Measurements from ENCODE around the gene TMEM52. TPM values are rescaled to one million over a fixed set of nuclear protein-coding genes. Genes with fewer than 3 reads are reported as not detected.

The TMEM52 gene
- total and polyA plus RNA-seq, 9 donors: 0.42 to 3.3 (median 2.3) TPM

GRCh38 chr1:1903224-1903623 lies 15.9 kb downstream of the TMEM52 start:
- H3K4me1 ChIP-seq (ENCODE audit: insufficient read depth): peaks cover 8% of the 10 kb centered on the region
- H3K4me3 ChIP-seq: no peak overlapping the region
- no peak overlapping the region for H3K27ac ChIP-seq
- no peaks in the 10 kb centered on the region for H3K9me3 ChIP-seq
- 96 to 97% (median 97%) methylated on average over 12 of the region's 12 CpGs for WGBS, 3 donors
- DNase-seq: no peak
- H3K27me3 ChIP-seq: no peaks in the 10 kb centered on the region
- no peak for TF ChIP-seq CTCF (IDR thresholded peaks at IDR 0.05)
- TF ChIP-seq POLR2A (IDR thresholded peaks at IDR 0.05): no peak
- TF ChIP-seq EP300 (IDR thresholded peaks at IDR 0.05): no peak
- intact Hi-C loops (cut with DNase I): loop anchor here in 1 of 4 donors (5.0 kb wide), 1 partner anchor 146 kb away; no protein-coding TSS in a partner anchor
- no peaks in the 10 kb centered on the region for H3K36me3 ChIP-seq

- DNase-seq: no peak
- Histone ChIP-seq H3K9me3 (no peaks in the 10 kb centered on the region), H3K4me1 (ENCODE audit: insufficient read depth) (peaks cover 4% of the 10 kb centered on the region), H3K36me3 (no peaks in the 10 kb centered on the region), H3K27me3 (no peaks in the 10 kb centered on the region), H3K27ac (no peak overlapping the region), H3K4me3 (no peak overlapping the region)
- intact Hi-C loops (cut with DNase I): loop anchor here in 1 of 4 donors (5.0 kb wide), 1 partner anchor 144 kb away; no protein-coding TSS in a partner anchor
- no peak for TF ChIP-seq EP300 (IDR thresholded peaks at IDR 0.05)
- no peak for TF ChIP-seq POLR2A (IDR thresholded peaks at IDR 0.05)
- no peak for TF ChIP-seq CTCF (IDR thresholded peaks at IDR 0.05)
- WGBS, 3 donors: 59 to 76% (median 60%) methylated on average over 10 to 13 of the region's 13 CpGs
These were observed 17.3 kb downstream of the TMEM52 start for GRCh38 chr1:1901641-1902294.

- intact Hi-C loops (cut with DNase I): loop anchor here in 1 of 4 donors (5.0 kb wide), 1 partner anchor 144 kb away; no protein-coding TSS in a partner anchor
- no peak for DNase-seq
- peaks cover 4% of the 10 kb centered on the region for H3K4me1 ChIP-seq (ENCODE audit: insufficient read depth)
- TF ChIP-seq EP300 (IDR thresholded peaks at IDR 0.05) (no peak), CTCF (IDR thresholded peaks at IDR 0.05) (no peak), POLR2A (IDR thresholded peaks at IDR 0.05) (no peak)
- H3K4me3 ChIP-seq: no peak overlapping the region
- H3K9me3 ChIP-seq: no peaks in the 10 kb centered on the region
- H3K36me3 ChIP-seq: no peaks in the 10 kb centered on the region
- H3K27me3 ChIP-seq: no peaks in the 10 kb centered on the region
- H3K27ac ChIP-seq: no peak overlapping the region
- 51 to 66% (median 52%) methylated on average over 14 of the region's 14 CpGs for WGBS, 3 donors
These were observed 18.0 kb downstream of the TMEM52 start for GRCh38 chr1:1900883-1901640.

- Histone ChIP-seq H3K4me1 (ENCODE audit: insufficient read depth) (peaks cover 8% of the 10 kb centered on the region), H3K9me3 (no peaks in the 10 kb centered on the region), H3K27ac (no peak overlapping the region), H3K27me3 (no peaks in the 10 kb centered on the region), H3K36me3 (no peaks in the 10 kb centered on the region), H3K4me3 (no peak overlapping the region)
- 87 to 93% (median 89%) methylated on average over 9 of the region's 9 CpGs for WGBS, 3 donors
- DNase-seq: no peak
- intact Hi-C loops (cut with DNase I): loop anchor here in 2 of 4 donors (5.0 to 10.0 kb wide), 3 partner anchors 115 to 145 kb away; no protein-coding TSS in a partner anchor
- no peak for TF ChIP-seq POLR2A (IDR thresholded peaks at IDR 0.05)
- no peak for TF ChIP-seq EP300 (IDR thresholded peaks at IDR 0.05)
- no peak for TF ChIP-seq CTCF (IDR thresholded peaks at IDR 0.05)
These were observed 19.1 kb downstream of the TMEM52 start for GRCh38 chr1:1899967-1900327.

Measured in ovary (tissue), 9 donors.